GM23248 (cell line): Measurements from ENCODE around the gene HSPA1A.

Experiments used
- EZH2 ChIP-seq: fragments of 200-600 bp; sonication (generic); IDR thresholded peaks from 2 replicates; pipeline ENCODE4 v1.6.1; 2018; ENCODE audit warnings: antibody characterized with exemption, mild to moderate bottlenecking; ENCODE audit not compliant: insufficient read depth, poor library complexity, severe bottlenecking
- EZH2phosphoT487 ChIP-seq: fragments of 200-600 bp; sonication (generic); IDR thresholded peaks from 2 replicates; pipeline ENCODE4 v1.6.1; 2018; ENCODE audit warnings: antibody characterized with exemption, moderate library complexity, mild to moderate bottlenecking, low read depth; ENCODE audit not compliant: insufficient read depth

DNA sequence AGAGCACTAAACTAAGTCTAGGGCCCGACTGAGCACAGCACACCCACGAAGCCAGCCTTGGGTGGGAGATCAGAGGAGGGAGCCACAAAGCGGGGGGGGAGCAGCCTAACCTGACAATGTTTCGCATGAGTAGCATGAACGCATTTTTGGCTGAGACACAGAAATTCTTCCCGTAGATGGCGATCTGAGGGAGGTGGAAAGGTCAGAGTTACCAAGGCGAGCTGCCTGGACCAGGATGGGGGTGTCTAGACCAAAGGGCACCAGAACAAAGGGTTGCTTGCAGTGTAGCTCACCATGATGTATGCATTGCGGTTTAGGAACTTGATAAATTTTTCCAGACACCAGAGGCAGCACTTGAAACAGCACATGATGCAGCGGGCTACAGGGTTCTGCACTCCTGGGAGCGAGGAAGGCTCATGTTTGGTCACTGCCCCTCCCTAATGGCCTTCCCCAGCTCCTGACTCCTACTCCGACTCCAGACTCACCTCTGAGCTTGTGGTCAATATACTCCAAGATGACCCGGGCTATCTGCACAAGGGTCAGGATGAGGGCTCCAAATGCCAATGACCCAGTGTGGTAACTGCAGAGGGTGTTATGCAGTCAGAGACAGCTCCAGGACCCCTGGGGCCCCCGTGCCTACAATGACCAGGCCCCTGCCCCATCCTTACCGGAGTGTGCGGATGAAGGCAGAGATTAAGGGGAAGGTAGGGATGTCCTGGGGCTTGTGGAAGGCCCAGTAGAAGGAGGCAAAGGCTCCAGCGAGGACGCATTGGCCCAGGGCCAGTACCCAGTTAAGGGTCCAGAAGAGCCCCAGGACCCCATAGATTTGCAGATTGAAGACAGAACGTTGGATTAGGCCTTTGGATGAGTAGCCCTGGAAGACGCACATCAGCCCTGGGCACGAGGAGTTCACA lies 50.1 kb downstream of the HSPA1A start:
- no peak for TF ChIP-seq EZH2
- TF ChIP-seq EZH2phosphoT487: no peak
